Esophagus muscularis mucosa (tissue), 4 donors: Measurements from ENCODE around the gene MON2. TPM values are rescaled to one million over a fixed set of nuclear protein-coding genes. Genes with fewer than 3 reads are reported as not detected.

ENCODE experiments used
- DNase-seq: peaks from one replicate; pipeline ENCODE4 v3.0.0-alpha.2; 2017; ENCODE audit errors: extremely low spot score
- H3K27ac ChIP-seq, 4 donors: fragments of 200-600 bp; sonication (generic); replicated peaks in 1 of 4; 1 replicate in 3 of 4; 2 replicates in 1 of 4; pipeline ENCODE4 v1.5.1; 2016 to 2019; ENCODE audit warnings: mild to moderate bottlenecking in 1 of 4
- H3K27me3 ChIP-seq, 4 donors: fragments of 200-600 bp; sonication (generic); one replicate each; pipeline versions ENCODE4 v1.5.1 to v1.6.0; 2016 to 2019
- H3K36me3 ChIP-seq, 4 donors: fragments of 200-600 bp; sonication (generic); one replicate each; pipeline ENCODE4 v1.5.1; 2016 to 2019
- H3K4me1 ChIP-seq, 4 donors: fragments of 200-600 bp; sonication (generic); one replicate each; pipeline ENCODE4 v1.5.1; 2016 to 2019
- H3K4me3 ChIP-seq, 4 donors: fragments of 200-600 bp; sonication (generic); 1 replicate in 2 of 4; 2 replicates in 2 of 4; pipeline ENCODE4 v1.5.1; 2016 to 2019; ENCODE audit warnings: mild to moderate bottlenecking in 4 of 4, moderate library complexity in 1 of 4
- H3K9me3 ChIP-seq, 4 donors: fragments of 200-600 bp; sonication (generic); 1 replicate in 3 of 4; 2 replicates in 1 of 4; pipeline ENCODE4 v1.5.1; 2016 to 2019
- EP300 ChIP-seq: sonication (generic); formaldehyde crosslinking; IDR thresholded peaks from one replicate; pipeline ENCODE4 v1.6.1; 2017; ENCODE audit warnings: antibody characterized with exemption
- POLR2A ChIP-seq: fragments of 450-650 bp; IDR thresholded peaks from one replicate; pipeline ENCODE4 v1.6.1; 2017; ENCODE audit warnings: antibody characterized with exemption, moderate library complexity, mild to moderate bottlenecking, low read depth
- POLR2AphosphoS5 ChIP-seq, 2 donors: sonication (generic); formaldehyde crosslinking; IDR thresholded peaks; one replicate each; pipeline ENCODE4 v1.6.1; 2017; ENCODE audit warnings: antibody characterized with exemption in 2 of 2
- WGBS: methylation state at CpG from one replicate; pipeline ENCODE4 v1.1.5; 2018; 5-methylcytosine and 5-hydroxymethylcytosine counted together
- intact Hi-C: fragments of 100-400 bp; cut with DNase I; formaldehyde crosslinking; loops from one replicate; pipeline ENCODE4 v1.15.1; 2023
- total RNA-seq, 4 donors: library from RNA; depleted of rRNA; stranded (reverse); fragments of >200 nt; gene quantifications; one replicate each; pipeline versions ENCODE4 v1.1.0 to v1.2.1, GENCODE V29; 2016
- TF ChIP-seq, protein P1 (sequence below), 3 experiments: fragments of 200-600 bp in 2 of 3; fragments of 450-650 bp in 1 of 3; sonication (generic) in 2 of 3; IDR thresholded peaks; one replicate each; pipeline ENCODE4 v1.5.1; 2017 to 2019; ENCODE audit warnings: antibody characterized with exemption in 3 of 3, mild to moderate bottlenecking in 2 of 3, moderate library complexity in 1 of 3

The MON2 gene
- total RNA-seq, 4 donors from 2014 or later = 21.5 to 47.3 (median 30.8) TPM

DNA sequence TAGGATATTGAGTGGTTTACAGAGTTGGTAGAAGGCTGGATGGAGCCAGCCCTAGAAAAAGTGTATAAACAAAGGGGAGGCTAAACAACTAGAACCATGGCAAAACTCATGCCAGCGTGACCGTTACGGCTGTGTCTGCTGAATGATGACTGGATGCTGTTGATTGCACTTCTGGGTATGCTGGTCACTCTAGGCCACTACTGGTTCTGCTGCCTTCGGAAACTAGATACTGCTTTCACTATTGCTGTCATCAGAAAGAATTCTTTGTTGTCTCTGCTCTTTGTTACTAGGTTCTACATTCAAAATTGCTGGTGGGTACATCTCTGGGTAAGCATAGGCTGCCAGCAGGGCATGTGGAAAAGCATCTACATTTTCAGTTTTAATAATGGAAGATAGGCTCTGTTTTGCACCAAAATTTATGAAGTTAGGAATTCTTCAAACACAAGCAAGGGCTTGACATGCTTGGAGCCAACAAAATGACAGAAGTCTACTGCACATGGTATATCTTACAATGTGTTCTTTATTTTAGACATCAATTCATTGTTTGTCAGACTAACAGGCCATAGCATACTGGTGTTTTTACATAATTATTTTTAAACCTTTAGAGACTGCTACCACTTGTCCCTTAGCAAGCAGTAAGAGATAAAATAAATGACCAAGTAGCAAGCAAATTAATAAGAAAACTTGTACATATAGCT, 15.4 kb downstream of the MON2 start:
- no peak for DNase-seq
- TF ChIP-seq, protein P1, sequence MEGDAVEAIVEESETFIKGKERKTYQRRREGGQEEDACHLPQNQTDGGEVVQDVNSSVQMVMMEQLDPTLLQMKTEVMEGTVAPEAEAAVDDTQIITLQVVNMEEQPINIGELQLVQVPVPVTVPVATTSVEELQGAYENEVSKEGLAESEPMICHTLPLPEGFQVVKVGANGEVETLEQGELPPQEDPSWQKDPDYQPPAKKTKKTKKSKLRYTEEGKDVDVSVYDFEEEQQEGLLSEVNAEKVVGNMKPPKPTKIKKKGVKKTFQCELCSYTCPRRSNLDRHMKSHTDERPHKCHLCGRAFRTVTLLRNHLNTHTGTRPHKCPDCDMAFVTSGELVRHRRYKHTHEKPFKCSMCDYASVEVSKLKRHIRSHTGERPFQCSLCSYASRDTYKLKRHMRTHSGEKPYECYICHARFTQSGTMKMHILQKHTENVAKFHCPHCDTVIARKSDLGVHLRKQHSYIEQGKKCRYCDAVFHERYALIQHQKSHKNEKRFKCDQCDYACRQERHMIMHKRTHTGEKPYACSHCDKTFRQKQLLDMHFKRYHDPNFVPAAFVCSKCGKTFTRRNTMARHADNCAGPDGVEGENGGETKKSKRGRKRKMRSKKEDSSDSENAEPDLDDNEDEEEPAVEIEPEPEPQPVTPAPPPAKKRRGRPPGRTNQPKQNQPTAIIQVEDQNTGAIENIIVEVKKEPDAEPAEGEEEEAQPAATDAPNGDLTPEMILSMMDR (IDR thresholded peaks at IDR 0.05) = no peak
- TF ChIP-seq EP300 (no peak), POLR2AphosphoS5 (IDR thresholded peaks at IDR 0.05) (no peak), POLR2A (no peak)
- Histone ChIP-seq H3K36me3 (peaks cover 0 to 16% (median 12%) of the 10 kb centered on the region in 4 donors), H3K27ac (no peak overlapping the region), H3K4me1 (no peaks in the 10 kb centered on the region), H3K27me3 (no peaks in the 10 kb centered on the region), H3K4me3 (no peak overlapping the region), H3K9me3 (no peaks in the 10 kb centered on the region)
- WGBS = 89% methylated on average over 4 of the region's 4 CpGs
- intact Hi-C loops = no loop called here

DNA sequence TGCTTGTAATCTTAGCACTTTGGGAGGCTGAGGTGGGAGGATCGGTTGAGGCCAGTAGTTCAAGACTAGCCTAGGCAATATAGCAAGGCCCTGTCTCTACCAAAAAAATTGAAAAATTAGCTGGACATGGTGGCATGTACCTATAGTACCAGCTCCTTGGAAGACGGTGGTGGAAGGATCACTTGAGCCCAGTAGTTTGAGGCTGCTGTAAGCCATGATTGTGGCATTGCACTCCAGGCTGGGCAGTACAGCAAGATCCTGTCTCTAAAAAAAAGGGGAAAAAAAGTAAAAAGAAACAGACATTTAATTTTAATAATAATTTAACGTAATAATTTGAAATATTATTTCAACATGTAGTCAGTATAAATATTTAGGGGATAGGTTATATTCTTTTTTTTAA, 16.1 kb downstream of the MON2 start:
- H3K27ac ChIP-seq = no peak overlapping the region
- intact Hi-C loops = no loop called here
- peaks cover 0 to 15% (median 8%) of the 10 kb centered on the region in 4 donors for H3K36me3 ChIP-seq
- 98% methylated on average over 3 of the region's 3 CpGs for WGBS
- H3K9me3 ChIP-seq = no peaks in the 10 kb centered on the region
- H3K4me3 ChIP-seq = no peak overlapping the region
- no peak for DNase-seq
- H3K27me3 ChIP-seq = no peaks in the 10 kb centered on the region
- TF ChIP-seq EP300 = no peak
- no peak for TF ChIP-seq POLR2A
- TF ChIP-seq, protein P1 (IDR thresholded peaks at IDR 0.05) = no peak
- TF ChIP-seq POLR2AphosphoS5 (IDR thresholded peaks at IDR 0.05) = no peak
- no peaks in the 10 kb centered on the region for H3K4me1 ChIP-seq

DNA sequence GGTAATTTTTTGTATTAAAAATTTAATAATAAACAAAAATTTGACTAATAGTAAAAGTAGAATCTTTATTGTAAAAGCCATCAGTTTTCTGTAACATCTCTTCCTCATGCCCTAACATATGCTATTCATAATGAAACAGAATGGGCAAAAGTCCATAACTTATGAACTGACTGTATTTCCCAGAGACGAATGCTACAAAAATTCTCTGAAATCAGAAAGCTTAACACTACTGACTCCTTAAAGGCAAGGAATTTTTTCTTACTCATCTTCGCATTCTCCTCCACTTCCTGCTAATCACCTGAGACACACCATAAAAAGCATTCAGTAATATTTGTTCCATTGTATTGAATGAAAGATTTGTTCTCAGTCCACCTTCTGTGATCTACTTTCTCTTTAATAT, 17.6 kb downstream of the MON2 start:
- 85% methylated on average over 2 of the region's 2 CpGs for WGBS
- no peak overlapping the region for H3K4me3 ChIP-seq
- H3K4me1 ChIP-seq = no peaks in the 10 kb centered on the region
- H3K27me3 ChIP-seq = no peaks in the 10 kb centered on the region
- intact Hi-C loops = no loop called here
- H3K27ac ChIP-seq = no peak overlapping the region
- DNase-seq = no peak
- peaks cover 0 to 7% (median 2%) of the 10 kb centered on the region in 4 donors for H3K36me3 ChIP-seq
- TF ChIP-seq POLR2AphosphoS5 (IDR thresholded peaks at IDR 0.05) (no peak), POLR2A (no peak), EP300 (no peak)
- TF ChIP-seq, protein P1 (IDR thresholded peaks at IDR 0.05) = no peak
- no peaks in the 10 kb centered on the region for H3K9me3 ChIP-seq

DNA sequence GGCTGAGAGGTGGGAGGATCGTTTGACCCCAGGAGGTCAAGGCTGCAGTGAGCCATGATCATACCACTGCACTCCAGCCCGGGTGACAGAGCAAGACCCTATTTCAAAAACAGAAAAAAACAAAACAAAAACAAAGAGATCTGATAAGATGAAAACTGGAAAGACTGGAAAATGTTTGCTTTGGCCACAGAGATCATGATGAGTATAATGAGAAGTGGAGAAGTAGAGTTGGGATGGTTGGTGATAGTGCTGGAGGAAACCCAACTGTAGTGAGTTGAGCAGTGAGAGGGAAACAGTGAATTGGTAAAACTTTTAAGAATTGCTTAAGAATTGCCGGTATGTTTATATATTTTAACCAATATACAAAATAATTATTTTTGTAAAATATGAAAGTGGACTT, 39.2 kb downstream of the MON2 start:
- peaks cover 6 to 84% (median 54%) of the 10 kb centered on the region in 4 donors for H3K36me3 ChIP-seq
- intact Hi-C loops = no loop called here

More for the DNA sequence above, 39.2 kb downstream of the MON2 start:
- WGBS = 90% methylated on average over 3 of the region's 3 CpGs
- Histone ChIP-seq H3K27me3 (no peaks in the 10 kb centered on the region), H3K4me1 (no peaks in the 10 kb centered on the region), H3K9me3 (no peaks in the 10 kb centered on the region), H3K4me3 (no peak overlapping the region), H3K27ac (no peak overlapping the region)
- TF ChIP-seq, protein P1 (IDR thresholded peaks at IDR 0.05) = no peak
- no peak for TF ChIP-seq EP300
- TF ChIP-seq POLR2A = no peak
- TF ChIP-seq POLR2AphosphoS5 (IDR thresholded peaks at IDR 0.05) = no peak
- DNase-seq = no peak
